ENCODE results near the gene MED13L. TPM values are rescaled to one million over a fixed set of nuclear protein-coding genes. Genes with fewer than 3 reads are reported as not detected.

The MED13L gene
- total and polyA plus RNA-seq, 8 donors = 92.4 to 123 (median 97.0) TPM

GRCh38 chr12:115945491-115945885, 332.0 kb downstream of the MED13L start:
- no peak overlapping the region for H3K27ac ChIP-seq
- H3K4me1 ChIP-seq = no peaks in the 10 kb centered on the region
- no peak for ATAC-seq
- TF ChIP-seq CTCF (IDR thresholded peaks at IDR 0.05) = no peak
- intact Hi-C loops (cut with DNase I) = no loop called here
- DNase-seq = no peak
- H3K27me3 ChIP-seq = no peaks in the 10 kb centered on the region
- no peak overlapping the region for H3K4me3 ChIP-seq
- no peaks in the 10 kb centered on the region for H3K9me3 ChIP-seq
- H3K36me3 ChIP-seq = peaks cover 0 to 5% of the 10 kb centered on the region in 2 donors

GRCh38 chr12:115944837-115945490, 332.5 kb downstream of the MED13L start:
- peaks cover 0 to under 1% of the 10 kb centered on the region in 2 donors for H3K9me3 ChIP-seq
- no peaks in the 10 kb centered on the region for H3K36me3 ChIP-seq
- no peaks in the 10 kb centered on the region for H3K27me3 ChIP-seq
- H3K4me1 ChIP-seq = no peaks in the 10 kb centered on the region
- peak in 2 of 4 donors; percentile 43 to 70 for DNase-seq
- TF ChIP-seq CTCF (IDR thresholded peaks at IDR 0.05) = no peak
- intact Hi-C loops (cut with DNase I) = no loop called here
- ATAC-seq = peak; percentile 45
- no peak overlapping the region for H3K27ac ChIP-seq
- no peak overlapping the region for H3K4me3 ChIP-seq

GRCh38 chr12:115944392-115944742, 333.1 kb downstream of the MED13L start:
- Histone ChIP-seq H3K36me3 (no peaks in the 10 kb centered on the region), H3K27me3 (no peaks in the 10 kb centered on the region), H3K4me1 (no peaks in the 10 kb centered on the region), H3K27ac (no peak overlapping the region), H3K4me3 (no peak overlapping the region), H3K9me3 (peaks cover 0 to 4% of the 10 kb centered on the region in 2 donors)
- TF ChIP-seq CTCF (IDR thresholded peaks at IDR 0.05) = no peak
- DNase-seq (no peak), ATAC-seq (no peak)
- intact Hi-C loops (cut with DNase I) = no loop called here

GRCh38 chr12:115943630-115944391, 333.7 kb downstream of the MED13L start:
- intact Hi-C loops (cut with DNase I) = no loop called here
- H3K4me1 ChIP-seq = no peaks in the 10 kb centered on the region
- DNase-seq (peak in 3 of 4 donors; percentile 48 to 86 (median 83)), ATAC-seq (peak; percentile 53)
- no peaks in the 10 kb centered on the region for H3K27me3 ChIP-seq
- no peak overlapping the region for H3K4me3 ChIP-seq
- H3K9me3 ChIP-seq = peaks cover 0 to 8% of the 10 kb centered on the region in 2 donors
- H3K36me3 ChIP-seq = no peaks in the 10 kb centered on the region
- H3K27ac ChIP-seq = no peak overlapping the region
- TF ChIP-seq CTCF (IDR thresholded peaks at IDR 0.05) = no peak

GRCh38 chr12:115943310-115943629, 334.2 kb downstream of the MED13L start:
- H3K36me3 ChIP-seq = no peaks in the 10 kb centered on the region
- H3K9me3 ChIP-seq = peaks cover 0 to 11% of the 10 kb centered on the region in 2 donors
- ATAC-seq = no peak
- TF ChIP-seq CTCF (IDR thresholded peaks at IDR 0.05) = no peak
- DNase-seq = no peak
- H3K27ac ChIP-seq = no peak overlapping the region
- intact Hi-C loops (cut with DNase I) = no loop called here
- H3K4me3 ChIP-seq = no peak overlapping the region
- no peaks in the 10 kb centered on the region for H3K27me3 ChIP-seq
- H3K4me1 ChIP-seq = no peaks in the 10 kb centered on the region

Measured in left lung (tissue), 10 donors.